Duodenal mucosa (tissue), 2 donors: ENCODE measurements around the gene FAM184B.

Source experiments
- H3K27ac ChIP-seq: one replicate; pipeline ENCODE4 v1.7.0; 2013; ENCODE audit warnings: low read depth, low read length
- H3K27me3 ChIP-seq, 2 donors: one replicate each; pipeline ENCODE4 v1.7.0; 2013; ENCODE audit warnings: low read length in 2 of 2, control low read depth in 1 of 2; ENCODE audit not compliant: insufficient read depth in 2 of 2, control insufficient read depth in 1 of 2
- H3K36me3 ChIP-seq, 2 donors: one replicate each; pipeline ENCODE4 v1.7.0; 2013; ENCODE audit warnings: low read length in 2 of 2, control low read depth in 1 of 2; ENCODE audit not compliant: insufficient read depth in 2 of 2, control insufficient read depth in 1 of 2
- H3K4me1 ChIP-seq, 2 donors: one replicate each; pipeline ENCODE4 v1.7.0; 2013; ENCODE audit warnings: low read length in 2 of 2, control low read depth in 1 of 2; ENCODE audit not compliant: insufficient read depth in 2 of 2, control insufficient read depth in 1 of 2
- H3K4me3 ChIP-seq, 2 donors: one replicate each; pipeline ENCODE4 v1.7.0; 2013; ENCODE audit warnings: low read length in 2 of 2, low read depth in 1 of 2
- H3K9ac ChIP-seq, 2 donors: one replicate each; pipeline ENCODE4 v1.7.0; 2013; ENCODE audit warnings: low read length in 2 of 2, low read depth in 1 of 2
- H3K9me3 ChIP-seq, 2 donors: one replicate each; pipeline ENCODE4 v1.7.0; 2013; ENCODE audit warnings: low read length in 2 of 2, control low read depth in 1 of 2; ENCODE audit not compliant: control insufficient read depth in 1 of 2

Gene FAM184B

GRCh38 chr4:17623451-17624001, 157.9 kb downstream of the FAM184B start:
- H3K9ac ChIP-seq = no peak overlapping the region
- peaks cover 0 to 7% of the 10 kb centered on the region in 2 donors for H3K4me1 ChIP-seq
- H3K27ac ChIP-seq = no peak overlapping the region
- H3K36me3 ChIP-seq = peaks cover 43 to 98% of the 10 kb centered on the region in 2 donors
- H3K9me3 ChIP-seq = no peaks in the 10 kb centered on the region
- no peaks in the 10 kb centered on the region for H3K27me3 ChIP-seq
- H3K4me3 ChIP-seq = no peak overlapping the region

GRCh38 chr4:17619416-17620105, 161.9 kb downstream of the FAM184B start:
- peaks cover 29 to 70% of the 10 kb centered on the region in 2 donors for H3K36me3 ChIP-seq
- no peaks in the 10 kb centered on the region for H3K27me3 ChIP-seq
- H3K9me3 ChIP-seq = no peaks in the 10 kb centered on the region
- no peak overlapping the region for H3K9ac ChIP-seq
- no peak overlapping the region for H3K27ac ChIP-seq
- H3K4me3 ChIP-seq = no peak overlapping the region
- H3K4me1 ChIP-seq = peaks cover 12 to 22% of the 10 kb centered on the region in 2 donors

- Histone ChIP-seq H3K9me3 (no peaks in the 10 kb centered on the region), H3K4me3 (no peak overlapping the region), H3K4me1 (peaks cover 12 to 22% of the 10 kb centered on the region in 2 donors), H3K36me3 (peaks cover 25 to 64% of the 10 kb centered on the region in 2 donors), H3K27me3 (no peaks in the 10 kb centered on the region), H3K9ac (no peak overlapping the region), H3K27ac (no peak overlapping the region)
Observed at GRCh38 chr4:17618926-17619325, 162.5 kb downstream of the FAM184B start.

- Histone ChIP-seq H3K27me3 (no peaks in the 10 kb centered on the region), H3K4me1 (peaks cover 12 to 22% of the 10 kb centered on the region in 2 donors), H3K36me3 (peaks cover 11 to 40% of the 10 kb centered on the region in 2 donors), H3K4me3 (peak overlapping the region; percentile 42), H3K27ac (no peak overlapping the region), H3K9me3 (no peaks in the 10 kb centered on the region), H3K9ac (peak overlapping the region in 1 of 2 donors; percentile 32)
Observed at GRCh38 chr4:17616283-17616682, 165.1 kb downstream of the FAM184B start.

- H3K27ac ChIP-seq = peak within 1 kb of the TSS; percentile 45
Observed at GRCh38 chr4:17614416-17615299, 166.8 kb downstream of the FAM184B start, which contains the start of gene MED28. Gene MED28, plus strand, starts transcription at chr4:17614641. Its CDS starts 14 bp downstream, at chr4:17614655.

GRCh38 chr4:17613761-17614415, 167.5 kb downstream of the FAM184B start:
- H3K27me3 ChIP-seq = no peaks in the 10 kb centered on the region
- peaks cover 12 to 16% of the 10 kb centered on the region in 2 donors for H3K4me1 ChIP-seq
- H3K36me3 ChIP-seq = peaks cover 6 to 16% of the 10 kb centered on the region in 2 donors
- H3K9ac ChIP-seq = peak overlapping the region; percentile 48 to 93
- H3K9me3 ChIP-seq = no peaks in the 10 kb centered on the region
- H3K27ac ChIP-seq = peak overlapping the region; percentile 45
- peak overlapping the region; percentile 88 to 96 for H3K4me3 ChIP-seq

More at GRCh38 chr4:17614416-17615299, 166.8 kb downstream of the FAM184B start, which contains the start of gene MED28:
- no peaks in the 10 kb centered on the region for H3K9me3 ChIP-seq
- H3K36me3 ChIP-seq = peaks cover 11 to 24% of the 10 kb centered on the region in 2 donors
- H3K27me3 ChIP-seq = no peaks in the 10 kb centered on the region
- H3K9ac ChIP-seq = peak within 1 kb of the TSS; percentile 79 to 93
- peaks cover 12 to 22% of the 10 kb centered on the region in 2 donors for H3K4me1 ChIP-seq
- peak within 1 kb of the TSS; percentile 88 to 96 for H3K4me3 ChIP-seq

- Histone ChIP-seq H3K9ac (no peak overlapping the region), H3K4me1 (no peaks in the 10 kb centered on the region), H3K27me3 (no peaks in the 10 kb centered on the region), H3K27ac (no peak overlapping the region), H3K9me3 (no peaks in the 10 kb centered on the region), H3K4me3 (no peak overlapping the region), H3K36me3 (peaks cover 49 to 63% of the 10 kb centered on the region in 2 donors)
Observed at GRCh38 chr4:17605236-17605635, 176.2 kb downstream of the FAM184B start.

GRCh38 chr4:17599826-17600225, 181.6 kb downstream of the FAM184B start:
- H3K36me3 ChIP-seq = peaks cover 56 to 76% of the 10 kb centered on the region in 2 donors
- H3K27ac ChIP-seq = no peak overlapping the region
- no peak overlapping the region for H3K4me3 ChIP-seq
- no peaks in the 10 kb centered on the region for H3K27me3 ChIP-seq
- no peaks in the 10 kb centered on the region for H3K9me3 ChIP-seq
- no peak overlapping the region for H3K9ac ChIP-seq
- no peaks in the 10 kb centered on the region for H3K4me1 ChIP-seq

GRCh38 chr4:17597517-17597916, 183.9 kb downstream of the FAM184B start:
- Histone ChIP-seq H3K9ac (no peak overlapping the region), H3K27ac (no peak overlapping the region), H3K27me3 (no peaks in the 10 kb centered on the region), H3K4me3 (no peak overlapping the region), H3K9me3 (no peaks in the 10 kb centered on the region), H3K4me1 (no peaks in the 10 kb centered on the region), H3K36me3 (peaks cover 58 to 78% of the 10 kb centered on the region in 2 donors)
